Measurements from ENCODE around the gene RIPPLY1. TPM values are rescaled to one million over a fixed set of nuclear protein-coding genes. Genes with fewer than 3 reads are reported as not detected.
"Not testable (repeated sequence)": the region's sequence is repeated elsewhere in the genome, so short reads cannot be mapped to it uniquely, and the experiment has no call there.

The RIPPLY1 gene
- total RNA-seq, 4 donors from 2014 or later, result not detected

DNA sequence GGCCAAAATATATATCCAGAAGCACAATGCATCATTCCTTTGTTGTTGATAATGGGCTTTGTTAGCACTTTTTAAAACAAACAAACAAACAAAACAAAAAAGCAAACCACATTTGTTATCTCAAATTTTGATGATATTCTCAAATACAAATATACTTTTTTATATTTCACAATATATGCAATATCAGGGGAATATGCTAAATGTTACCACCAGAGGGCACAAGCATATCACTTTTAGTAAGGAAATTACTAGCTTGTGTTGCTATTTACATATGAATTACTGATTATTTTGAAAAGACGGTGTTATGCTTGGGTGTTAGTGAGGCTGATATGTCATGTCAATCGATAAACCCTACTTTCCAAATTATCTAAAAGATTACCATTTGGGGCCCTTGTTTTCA is 29.1 kb downstream of the RIPPLY1 start:
- no peak for DNase-seq (ENCODE audit: low spot score in 2 of 2)
- no peak overlapping the region for H3K4me3 ChIP-seq (ENCODE audit: low read depth, poor library complexity, severe bottlenecking)
- WGBS, 2 donors, result 53 to 55% methylated on average over 2 of the region's 2 CpGs
- intact Hi-C loops (cut with DNase I; ENCODE audit: low total_unique reads), result no loop called here
- TF ChIP-seq, protein P1, sequence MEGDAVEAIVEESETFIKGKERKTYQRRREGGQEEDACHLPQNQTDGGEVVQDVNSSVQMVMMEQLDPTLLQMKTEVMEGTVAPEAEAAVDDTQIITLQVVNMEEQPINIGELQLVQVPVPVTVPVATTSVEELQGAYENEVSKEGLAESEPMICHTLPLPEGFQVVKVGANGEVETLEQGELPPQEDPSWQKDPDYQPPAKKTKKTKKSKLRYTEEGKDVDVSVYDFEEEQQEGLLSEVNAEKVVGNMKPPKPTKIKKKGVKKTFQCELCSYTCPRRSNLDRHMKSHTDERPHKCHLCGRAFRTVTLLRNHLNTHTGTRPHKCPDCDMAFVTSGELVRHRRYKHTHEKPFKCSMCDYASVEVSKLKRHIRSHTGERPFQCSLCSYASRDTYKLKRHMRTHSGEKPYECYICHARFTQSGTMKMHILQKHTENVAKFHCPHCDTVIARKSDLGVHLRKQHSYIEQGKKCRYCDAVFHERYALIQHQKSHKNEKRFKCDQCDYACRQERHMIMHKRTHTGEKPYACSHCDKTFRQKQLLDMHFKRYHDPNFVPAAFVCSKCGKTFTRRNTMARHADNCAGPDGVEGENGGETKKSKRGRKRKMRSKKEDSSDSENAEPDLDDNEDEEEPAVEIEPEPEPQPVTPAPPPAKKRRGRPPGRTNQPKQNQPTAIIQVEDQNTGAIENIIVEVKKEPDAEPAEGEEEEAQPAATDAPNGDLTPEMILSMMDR (IDR thresholded peaks at IDR 0.05), result no peak
- TF ChIP-seq POLR2A (IDR thresholded peaks at IDR 0.05), result no peak

DNA sequence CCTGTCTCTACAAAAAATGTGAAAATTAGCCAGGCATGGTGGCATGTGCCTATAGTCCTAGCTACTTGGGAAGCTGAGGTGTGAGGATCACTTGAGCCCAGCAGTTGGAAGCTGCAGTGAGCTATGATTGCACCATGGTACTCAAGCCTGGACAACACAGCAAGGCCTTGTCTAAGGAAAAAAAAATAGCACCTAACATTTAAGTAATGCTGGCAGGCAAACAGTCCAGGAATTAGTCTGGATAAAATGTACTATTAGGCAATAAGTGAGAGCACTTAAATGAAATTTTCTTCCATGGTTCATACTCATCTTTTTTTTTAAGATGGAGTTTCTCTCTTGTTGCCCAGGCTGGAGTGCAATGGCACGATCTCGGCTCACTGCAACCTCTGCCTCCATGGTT is 30.3 kb downstream of the RIPPLY1 start:
- intact Hi-C loops (cut with DNase I; ENCODE audit: low total_unique reads), result not testable (repeated sequence)

DNA sequence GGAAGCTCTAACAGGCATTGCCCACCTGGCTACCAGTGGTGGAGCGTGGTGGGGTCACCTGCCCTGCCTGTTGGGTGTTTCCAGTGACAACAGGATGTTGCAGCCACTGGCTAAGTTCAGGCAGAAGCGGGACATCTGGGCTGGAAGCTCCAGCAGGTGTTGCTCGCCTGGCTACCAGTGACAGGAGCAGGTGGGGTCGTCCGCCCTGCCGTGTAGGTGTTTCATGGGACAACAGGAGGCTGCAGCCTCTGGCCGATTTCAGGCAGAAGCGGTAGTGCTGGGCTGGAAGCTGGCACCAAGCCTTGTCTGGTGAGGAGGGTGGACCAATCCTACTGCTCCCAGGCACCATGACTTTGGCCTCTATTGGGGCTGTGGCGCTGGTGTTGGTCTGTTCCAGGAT is 39.4 kb downstream of the RIPPLY1 start:
- no peak for DNase-seq (ENCODE audit: low spot score in 2 of 2)
- 86 to 100% methylated on average over 7 to 8 of the region's 9 CpGs for WGBS, 2 donors
- TF ChIP-seq POLR2A (IDR thresholded peaks at IDR 0.05), result no peak
- TF ChIP-seq, protein P1 (IDR thresholded peaks at IDR 0.05), result no peak
- intact Hi-C loops (cut with DNase I; ENCODE audit: low total_unique reads), result no loop called here
- no peak overlapping the region for H3K4me3 ChIP-seq (ENCODE audit: low read depth, poor library complexity, severe bottlenecking)

More for the DNA sequence above, 30.3 kb downstream of the RIPPLY1 start:
- not testable (repeated sequence) for DNase-seq (ENCODE audit: low spot score in 2 of 2); H3K4me3 ChIP-seq (ENCODE audit: low read depth, poor library complexity, severe bottlenecking)
- WGBS, 2 donors, result 95 to 97% methylated on average over 2 of the region's 2 CpGs

DNA sequence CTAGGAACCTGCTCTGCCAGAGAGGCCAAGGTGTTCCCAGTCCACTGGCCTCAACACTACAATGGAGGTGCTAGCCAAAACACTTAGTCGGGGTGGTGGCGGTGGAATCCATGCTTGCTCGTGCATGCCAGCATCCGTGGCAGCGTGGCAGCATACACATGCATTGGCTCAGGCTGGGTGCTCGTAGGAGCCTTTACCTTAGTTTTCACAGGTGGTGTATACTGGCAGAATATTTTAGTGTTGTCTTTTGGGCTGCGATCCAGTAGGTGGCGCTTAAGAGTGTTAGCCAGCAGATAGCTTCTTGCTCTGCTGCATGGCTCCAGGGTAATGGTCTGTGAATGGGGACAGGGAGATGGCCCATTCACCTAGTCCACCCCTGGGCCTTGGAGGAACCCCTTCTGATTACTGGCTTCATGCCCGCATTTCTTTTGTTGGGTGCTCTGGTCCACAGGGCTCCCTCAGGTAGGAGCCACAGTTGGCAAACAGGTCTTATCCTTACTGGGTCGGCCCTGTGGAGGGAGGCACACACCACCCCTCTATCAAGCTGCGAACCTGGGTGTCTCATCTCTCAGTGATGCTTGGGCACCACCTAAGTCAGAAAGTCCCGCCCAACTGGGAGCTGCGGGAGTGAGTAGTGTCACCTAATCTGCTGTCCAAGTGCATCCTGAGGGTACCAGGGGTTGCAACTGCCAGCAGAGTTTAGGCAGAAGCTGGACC is 40.0 kb downstream of the RIPPLY1 start:
- H3K4me3 ChIP-seq (ENCODE audit: low read depth, poor library complexity, severe bottlenecking), result no peak overlapping the region
- intact Hi-C loops (cut with DNase I; ENCODE audit: low total_unique reads), result no loop called here
- WGBS, 2 donors, result 49 to 81% methylated on average over 5 to 11 of the region's 13 CpGs
- TF ChIP-seq, protein P1 (IDR thresholded peaks at IDR 0.05), result no peak
- no peak for TF ChIP-seq POLR2A (IDR thresholded peaks at IDR 0.05)
- DNase-seq (ENCODE audit: low spot score in 2 of 2), result no peak

Other genes with a start within 250 kb of the RIPPLY1 start
- 10 to 100 TPM in 3 of 4 donors, 1 to 10 TPM in 1; 9.6 to 24.5 (median 16.0) TPM for gene RNF128, start 176.6 kb downstream of the RIPPLY1 start, total RNA-seq
- 1 to 10 TPM; 1.8 to 3.0 (median 2.3) TPM for gene TBC1D8B, start 100.7 kb downstream of the RIPPLY1 start, total RNA-seq
- not detected for gene CLDN2, start 17.1 kb upstream of the RIPPLY1 start, total RNA-seq
- 10 to 100 TPM; 19.9 to 27.3 (median 23.7) TPM for gene MORC4, start 96.9 kb upstream of the RIPPLY1 start, total RNA-seq
- gene RBM41, start 215.5 kb upstream of the RIPPLY1 start, total RNA-seq, result 10 to 100 TPM; 10.5 to 23.5 (median 19.7) TPM

Data from lower leg skin (tissue), 4 donors.